GM12892 (cell line): ENCODE data around the gene ADSL.

ENCODE experiments used
- POLR2A ChIP-seq: IDR thresholded peaks from 2 replicates; pipeline ENCODE4 v1.6.1; 2011; ENCODE audit warnings: low read depth, low read length, control low read depth
- POLR2AphosphoS5 ChIP-seq: IDR thresholded peaks from 2 replicates; pipeline ENCODE4 v1.6.1; 2011; ENCODE audit warnings: low read depth, low read length, control low read depth

GRCh38 chr22:40423882-40424640 lies 77.8 kb downstream of the ADSL start:
- no peak for TF ChIP-seq POLR2AphosphoS5
- TF ChIP-seq POLR2A = no peak
